KOPT-K1 (cell line): ENCODE measurements around the gene TMEM63A.
"Not testable (repeated sequence)": the region's sequence is repeated elsewhere in the genome, so short reads cannot be mapped to it uniquely, and the experiment has no call there.

ENCODE experiments used
- H3K27ac ChIP-seq: fragments of 200-600 bp; sonication (generic); 2 replicates; pipeline ENCODE4 v1.5.1; 2016; ENCODE audit warnings: antibody characterized with exemption, mild to moderate bottlenecking, low read depth, low read length; ENCODE audit not compliant: poor library complexity, severe bottlenecking
- H3K36me3 ChIP-seq: fragments of 200-600 bp; sonication (generic); 2 replicates; pipeline ENCODE4 v1.5.1; 2017; ENCODE audit warnings: antibody characterized with exemption, mild to moderate bottlenecking, low read length, moderate library complexity; ENCODE audit not compliant: insufficient read depth
- H3K9me3 ChIP-seq: fragments of 200-600 bp; sonication (generic); 2 replicates; pipeline ENCODE4 v1.5.1; 2017; ENCODE audit warnings: antibody characterized with exemption, low read length, mild to moderate bottlenecking; ENCODE audit not compliant: insufficient read depth, poor library complexity, severe bottlenecking

TMEM63A gene

DNA sequence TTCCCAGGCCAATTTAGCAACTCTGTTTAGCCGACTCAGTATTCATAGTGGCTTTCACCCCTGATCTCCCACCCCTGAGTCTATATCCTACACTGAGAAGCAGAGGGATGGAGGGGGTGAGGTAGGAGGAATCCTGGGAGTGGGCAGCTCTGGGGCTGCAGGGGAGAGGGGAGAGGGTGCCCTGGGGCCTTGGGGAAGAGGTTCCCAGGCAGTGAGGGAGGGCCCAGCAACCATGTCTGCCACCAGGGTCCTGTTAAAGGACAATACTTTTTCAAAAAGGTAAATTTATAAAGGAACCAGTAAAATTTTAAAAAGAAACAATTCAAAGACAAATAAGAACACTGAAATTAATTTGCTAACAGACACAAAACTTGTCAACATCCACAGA lies 42.0 kb downstream of the TMEM63A start:
- no peaks in the 10 kb centered on the region for H3K9me3 ChIP-seq
- H3K36me3 ChIP-seq, result no peaks in the 10 kb centered on the region
- H3K27ac ChIP-seq, result no peak overlapping the region

DNA sequence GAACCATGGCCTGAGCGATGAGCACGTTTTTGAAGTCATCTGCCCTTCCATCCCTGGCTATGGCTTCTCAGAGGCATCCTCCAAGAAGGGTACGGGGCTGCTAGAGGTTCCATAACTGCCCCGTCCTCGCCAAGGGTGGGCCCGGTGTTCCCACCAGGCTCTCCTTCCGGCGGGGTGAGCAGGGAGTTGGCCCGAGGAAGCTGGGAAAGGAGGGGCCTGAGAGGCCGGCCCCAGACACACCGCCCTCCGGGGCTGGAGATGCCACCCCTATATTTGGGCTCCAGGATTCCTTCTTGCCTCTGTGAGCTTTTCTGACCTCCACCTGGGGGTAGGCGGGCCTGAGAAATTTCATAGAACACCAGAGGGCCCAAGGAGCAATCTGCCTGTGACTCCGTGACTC lies 43.4 kb downstream of the TMEM63A start:
- no peaks in the 10 kb centered on the region for H3K9me3 ChIP-seq
- H3K36me3 ChIP-seq, result no peaks in the 10 kb centered on the region
- no peak overlapping the region for H3K27ac ChIP-seq

DNA sequence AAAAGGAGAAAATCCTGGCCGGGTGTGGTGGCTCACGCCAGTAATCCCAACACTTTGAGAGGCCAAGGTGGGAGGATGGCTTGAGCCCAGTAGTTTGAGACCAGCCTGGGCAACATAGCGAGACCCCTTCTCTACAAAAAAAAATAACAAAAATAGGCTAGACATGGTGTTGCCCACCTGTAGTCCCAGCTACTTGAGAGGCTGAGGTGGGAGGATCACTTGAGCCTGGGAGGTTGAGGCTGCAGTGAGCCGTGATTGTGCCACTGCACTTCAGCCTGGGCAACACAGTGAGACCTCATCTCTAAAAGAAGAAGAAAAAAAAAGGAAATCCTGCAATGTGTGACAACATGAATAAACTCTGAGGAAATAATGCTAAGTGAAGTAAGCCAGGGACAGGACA lies 45.9 kb downstream of the TMEM63A start:
- H3K9me3 ChIP-seq, H3K27ac ChIP-seq, H3K36me3 ChIP-seq: not testable (repeated sequence)

DNA sequence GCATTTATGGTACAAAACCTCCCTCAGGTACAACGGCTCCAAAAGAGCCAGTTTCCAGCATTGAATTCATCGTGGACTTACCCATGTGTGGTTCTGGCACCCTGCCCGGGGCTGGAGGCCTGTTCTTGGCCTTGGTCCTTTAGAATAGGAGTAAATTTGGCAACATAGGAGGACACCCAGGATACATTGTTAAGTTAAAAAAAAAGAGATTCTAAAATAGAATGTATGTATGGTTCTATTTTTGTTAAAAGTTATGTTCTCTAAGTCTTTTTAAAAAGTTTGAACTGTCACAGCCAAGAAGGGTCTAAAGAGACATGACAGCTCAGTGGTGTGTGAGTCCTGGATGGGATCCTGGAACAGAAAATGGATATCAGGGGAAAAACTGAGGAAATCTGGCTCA lies 46.3 kb downstream of the TMEM63A start:
- Histone ChIP-seq H3K36me3 (no peaks in the 10 kb centered on the region), H3K27ac (no peak overlapping the region), H3K9me3 (no peaks in the 10 kb centered on the region)

DNA sequence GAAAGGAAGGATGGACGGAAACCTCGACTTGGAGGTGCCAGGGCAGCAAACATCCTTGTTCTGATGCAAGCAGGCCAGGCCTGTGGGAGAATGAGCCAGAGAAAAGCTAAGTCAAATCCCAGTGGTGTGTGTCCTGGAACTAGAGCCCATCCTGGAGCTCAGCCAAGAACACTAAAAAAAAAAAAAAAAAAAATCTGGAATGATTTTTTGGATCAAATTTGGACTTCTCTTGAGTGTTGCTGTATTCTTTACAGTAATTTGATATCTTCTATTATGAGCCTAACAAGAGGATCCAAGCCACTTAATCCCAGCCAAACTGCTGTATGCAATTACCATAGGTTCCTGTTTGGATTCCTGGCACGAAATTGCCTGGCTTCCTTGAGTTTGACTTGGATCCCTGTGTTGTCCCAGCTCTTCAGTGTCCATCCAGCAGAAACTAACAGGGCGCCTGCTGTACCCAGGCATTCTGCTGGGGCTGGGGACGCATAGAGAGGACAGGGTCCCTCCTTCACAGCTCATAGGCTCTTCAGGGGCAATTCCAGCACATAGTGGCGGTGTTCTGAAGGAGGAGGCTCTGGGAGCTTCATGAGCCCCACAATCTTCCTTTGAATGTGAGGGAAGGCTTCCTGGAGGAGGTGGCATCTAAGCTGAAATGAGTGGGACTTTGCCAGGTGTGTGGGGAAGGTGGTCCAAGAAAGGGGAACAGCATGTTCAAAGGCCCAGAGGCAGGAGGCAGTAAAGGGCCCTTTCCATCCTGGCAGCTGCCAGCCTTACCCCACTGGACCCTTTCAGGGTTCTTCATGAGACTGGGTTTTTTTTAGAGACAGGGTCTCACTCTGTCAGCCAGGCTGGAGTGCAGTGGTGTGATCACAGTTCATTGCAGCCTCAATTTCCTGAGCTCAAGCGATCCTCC lies 47.5 kb downstream of the TMEM63A start:
- Histone ChIP-seq H3K36me3 (no peaks in the 10 kb centered on the region), H3K9me3 (no peaks in the 10 kb centered on the region), H3K27ac (no peak overlapping the region)

DNA sequence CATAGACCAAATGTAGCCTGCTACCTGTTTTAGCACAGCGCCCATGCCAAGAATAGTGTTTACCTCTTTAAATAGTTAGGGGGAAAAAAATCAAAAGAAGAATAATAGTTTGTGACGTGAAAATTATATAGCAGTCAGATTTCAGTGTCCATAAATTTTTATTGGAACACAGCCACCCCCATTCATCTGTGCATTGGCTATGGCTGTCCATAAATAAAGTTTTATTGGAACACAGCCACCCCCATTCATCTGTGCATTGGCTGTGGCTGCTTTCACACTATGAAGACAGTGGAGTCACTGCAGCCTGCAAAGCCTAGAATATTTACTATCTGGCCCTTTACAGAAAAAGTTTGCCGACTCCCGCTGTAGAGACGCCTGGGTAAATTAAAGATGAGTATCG lies 51.3 kb downstream of the TMEM63A start:
- Histone ChIP-seq H3K27ac (no peak overlapping the region), H3K36me3 (no peaks in the 10 kb centered on the region), H3K9me3 (no peaks in the 10 kb centered on the region)

DNA sequence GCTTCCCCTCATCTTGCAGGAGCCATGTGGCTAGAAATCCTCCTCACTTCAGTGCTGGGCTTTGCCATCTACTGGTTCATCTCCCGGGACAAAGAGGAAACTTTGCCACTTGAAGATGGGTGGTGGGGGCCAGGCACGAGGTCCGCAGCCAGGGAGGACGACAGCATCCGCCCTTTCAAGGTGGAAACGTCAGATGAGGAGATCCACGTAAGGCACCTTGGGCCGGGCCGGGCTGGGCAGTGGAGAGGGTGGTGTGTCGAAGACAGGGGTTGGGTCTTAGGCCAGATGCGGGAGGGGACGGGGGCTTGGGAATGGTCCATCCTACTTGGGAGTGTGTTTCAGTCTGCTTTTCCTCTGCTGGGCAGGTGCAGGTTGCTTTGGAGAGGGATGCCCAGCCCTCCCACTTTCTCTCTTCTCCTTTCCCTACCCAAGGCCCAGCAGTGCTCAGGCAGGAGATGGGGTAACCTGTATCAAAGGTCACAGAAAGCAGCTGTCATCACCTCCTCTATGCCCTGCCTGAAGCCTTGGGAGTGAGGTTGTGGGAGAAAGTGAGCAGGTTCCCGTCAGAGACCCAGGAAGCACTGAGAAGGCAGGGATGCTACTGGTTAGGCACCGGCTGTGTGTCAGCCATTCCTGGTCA lies 53.4 kb downstream of the TMEM63A start:
- Histone ChIP-seq H3K36me3 (no peaks in the 10 kb centered on the region), H3K27ac (no peak overlapping the region), H3K9me3 (no peaks in the 10 kb centered on the region)

DNA sequence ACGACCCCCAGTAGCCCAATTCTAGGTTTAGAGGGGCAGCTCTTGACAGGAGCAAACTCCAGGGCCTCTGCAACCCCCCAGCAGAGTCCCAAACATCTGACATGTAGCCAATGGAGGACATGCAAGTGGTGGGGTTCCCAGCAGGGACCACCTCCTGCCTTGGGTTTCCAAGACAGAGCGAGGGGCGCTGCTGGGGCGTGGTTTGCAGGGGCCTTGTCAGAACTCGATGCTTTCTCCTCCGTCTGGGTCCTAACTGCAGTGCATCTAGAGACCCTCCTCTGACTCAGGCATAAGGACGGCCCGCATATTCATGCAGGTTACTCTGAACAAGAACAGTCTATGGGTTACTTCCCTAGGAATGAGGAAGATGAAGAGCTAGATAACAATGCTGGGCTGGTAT lies 55.1 kb downstream of the TMEM63A start:
- H3K9me3 ChIP-seq, result no peaks in the 10 kb centered on the region
- H3K36me3 ChIP-seq, result no peaks in the 10 kb centered on the region
- no peak overlapping the region for H3K27ac ChIP-seq

DNA sequence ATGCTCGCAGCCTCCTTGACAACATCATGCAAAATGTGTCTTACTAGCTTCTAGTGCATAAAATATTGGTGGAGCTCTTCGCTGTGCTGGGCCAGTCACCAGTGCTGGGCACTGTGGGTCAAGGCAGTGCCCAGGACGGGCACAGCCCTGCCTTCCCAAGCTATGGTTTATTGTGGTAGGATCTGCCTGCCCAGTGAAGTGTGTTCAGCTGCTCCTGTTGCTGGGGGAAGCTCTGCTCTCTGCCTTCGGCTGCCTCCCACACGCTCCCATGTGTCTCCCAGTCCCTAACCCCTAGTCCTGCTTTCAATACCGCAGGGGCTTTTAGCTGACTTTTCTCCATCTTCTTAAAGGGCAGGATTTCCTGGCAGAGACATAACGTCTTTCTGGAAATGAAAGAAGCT lies 56.6 kb downstream of the TMEM63A start:
- Histone ChIP-seq H3K36me3 (no peaks in the 10 kb centered on the region), H3K27ac (no peak overlapping the region), H3K9me3 (no peaks in the 10 kb centered on the region)

DNA sequence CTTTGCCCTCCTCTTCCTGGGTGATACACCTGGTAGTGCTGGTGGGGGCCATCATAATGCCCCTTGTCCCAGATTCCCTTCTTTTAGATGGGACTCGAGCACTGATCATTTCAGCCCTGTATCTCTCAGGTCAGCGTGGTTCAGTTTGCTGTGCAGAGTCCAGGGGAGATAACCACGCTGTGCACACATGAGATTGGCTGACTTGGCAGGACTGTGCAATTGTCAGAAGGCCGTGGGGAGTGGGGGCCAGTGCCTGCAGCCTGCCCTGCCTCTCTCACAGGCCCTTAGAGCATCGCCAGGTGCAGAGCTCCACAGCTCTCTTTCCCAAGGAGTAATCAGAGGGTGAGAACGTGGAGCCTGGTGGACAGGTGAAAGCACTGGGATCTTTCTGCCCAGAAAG lies 57.1 kb downstream of the TMEM63A start:
- no peaks in the 10 kb centered on the region for H3K36me3 ChIP-seq
- H3K27ac ChIP-seq, result no peak overlapping the region
- H3K9me3 ChIP-seq, result no peaks in the 10 kb centered on the region

DNA sequence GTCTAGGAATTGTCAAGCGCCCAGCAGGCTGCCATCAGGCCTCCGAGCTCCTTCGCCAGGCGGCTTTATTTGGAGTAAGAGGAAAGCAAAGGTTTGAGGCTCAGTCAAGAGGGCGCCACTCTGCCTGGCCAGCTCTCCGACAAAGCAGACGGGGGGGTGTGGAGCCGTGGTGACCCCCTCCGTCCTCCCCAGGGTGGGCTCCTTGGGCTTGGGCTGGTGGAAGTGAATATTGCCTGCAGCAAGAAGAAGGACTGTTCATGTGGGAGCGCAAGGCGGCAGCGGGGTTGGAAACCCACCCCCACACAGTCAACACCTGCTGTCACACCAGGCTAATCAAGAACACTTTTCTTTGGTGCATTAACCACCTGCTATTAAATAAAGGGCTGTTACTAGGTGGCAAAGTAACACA lies 57.6 kb downstream of the TMEM63A start:
- no peaks in the 10 kb centered on the region for H3K36me3 ChIP-seq
- no peaks in the 10 kb centered on the region for H3K9me3 ChIP-seq
- no peak overlapping the region for H3K27ac ChIP-seq

DNA sequence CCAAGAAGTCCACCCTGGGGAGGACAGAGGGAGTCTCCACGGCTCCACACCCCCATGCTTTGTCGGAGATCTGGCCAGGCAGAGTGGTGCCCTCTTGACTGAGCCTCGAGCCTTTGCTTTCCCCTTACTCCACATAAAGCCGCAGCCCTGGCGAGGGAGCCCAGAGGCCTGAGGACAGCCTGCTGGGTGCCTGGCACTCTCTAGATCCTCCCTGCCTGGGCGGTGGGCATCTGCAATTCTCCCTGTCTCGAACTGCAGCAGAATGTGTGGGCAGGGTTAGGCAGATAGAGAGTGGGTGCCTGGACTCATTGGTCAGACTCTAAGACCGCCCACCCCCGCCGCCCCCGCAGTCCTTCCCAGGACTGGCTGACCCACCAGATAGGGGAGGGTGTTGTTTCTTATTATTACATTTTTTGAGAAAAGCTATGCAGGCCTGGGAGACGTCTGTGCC lies 58.3 kb downstream of the TMEM63A start:
- Histone ChIP-seq H3K9me3 (no peaks in the 10 kb centered on the region), H3K27ac (no peak overlapping the region), H3K36me3 (no peaks in the 10 kb centered on the region)

DNA sequence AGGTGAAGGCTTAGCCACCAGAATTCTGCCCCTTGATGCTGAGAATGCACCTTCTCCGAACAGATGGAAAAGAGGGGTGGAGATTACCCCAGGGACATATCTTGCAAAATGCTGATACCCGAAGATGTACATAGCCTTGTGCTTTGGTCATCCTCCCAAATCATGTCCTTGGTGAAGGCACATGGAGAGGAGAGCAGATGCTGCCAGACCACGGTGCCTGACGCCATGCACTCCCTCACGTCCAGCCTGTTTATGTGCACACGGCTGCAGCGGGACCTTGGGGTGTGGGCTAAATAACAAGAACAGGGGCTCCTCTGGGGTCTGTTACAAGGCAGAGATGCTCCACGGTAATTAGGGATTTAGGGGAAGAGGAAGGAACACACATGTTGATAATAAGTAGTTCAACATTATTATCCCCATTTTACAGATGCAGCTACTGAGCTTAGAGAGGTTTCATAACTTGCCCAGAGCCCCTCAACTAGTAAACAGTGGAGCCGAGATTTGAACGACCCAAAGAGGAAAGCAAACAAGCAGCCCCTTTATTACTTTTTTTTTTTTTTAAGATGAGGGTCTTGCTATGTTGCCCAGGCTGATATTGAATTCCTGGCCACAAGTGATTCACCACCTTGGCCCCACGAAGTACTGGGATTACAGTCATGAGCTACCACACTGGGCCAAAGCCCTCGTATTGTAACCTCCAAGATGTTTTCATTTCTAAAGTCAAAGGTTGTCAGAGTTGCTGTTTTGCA lies 59.4 kb downstream of the TMEM63A start:
- Histone ChIP-seq H3K9me3 (no peaks in the 10 kb centered on the region), H3K27ac (no peak overlapping the region), H3K36me3 (no peaks in the 10 kb centered on the region)

DNA sequence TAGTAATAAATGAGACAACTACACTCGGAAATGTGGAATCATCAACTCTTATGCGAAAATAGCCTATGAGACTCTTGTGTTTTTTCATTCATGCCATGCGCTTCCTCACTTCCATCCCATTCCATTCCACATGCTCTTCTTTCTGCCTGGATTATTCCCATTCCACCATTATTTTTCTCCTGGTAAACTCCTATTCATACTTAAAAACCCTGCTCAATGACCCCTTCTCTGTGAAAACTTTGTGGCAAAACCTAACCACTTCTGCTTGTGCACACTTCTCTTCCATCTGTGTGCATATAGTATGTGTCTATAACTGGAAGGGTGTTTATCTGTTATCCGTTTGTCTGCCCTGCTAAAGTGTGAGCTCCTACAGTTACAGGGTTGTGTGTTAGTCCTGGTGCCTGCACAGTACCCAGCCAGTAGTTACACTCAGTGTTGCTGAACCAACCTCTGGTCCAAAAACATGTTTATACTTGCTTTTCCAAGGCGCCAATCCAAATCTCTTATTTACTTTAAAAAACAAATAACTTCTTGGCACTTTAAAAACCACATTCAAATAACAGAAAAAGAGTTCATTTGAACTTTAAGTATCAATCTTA lies 61.6 kb downstream of the TMEM63A start:
- no peaks in the 10 kb centered on the region for H3K36me3 ChIP-seq
- H3K9me3 ChIP-seq, result no peaks in the 10 kb centered on the region
- no peak overlapping the region for H3K27ac ChIP-seq
